ENCODE results near the gene NPIPA7.
"Not testable (repeated sequence)": the region's sequence is repeated elsewhere in the genome, so short reads cannot be mapped to it uniquely, and the experiment has no call there.

Gene NPIPA7

GRCh38 chr16:16378840-16379239 is at the start of gene NPIPA7:
NPIPA7 (plus strand) TSS chr16:16379140; CDS start chr16:16379245, 105 bp downstream.
- DNase-seq (ENCODE audit: low read depth): not testable (repeated sequence)

- not testable (repeated sequence) for DNase-seq (ENCODE audit: low read depth)
Observed at GRCh38 chr16:16331466-16331865, 47.5 kb upstream of the NPIPA7 start.

- not testable (repeated sequence) for DNase-seq (ENCODE audit: low read depth)
Observed at GRCh38 chr16:16357556-16357955, 21.4 kb upstream of the NPIPA7 start.

- not testable (repeated sequence) for DNase-seq (ENCODE audit: low read depth)
Observed at GRCh38 chr16:16358539-16359240, 20.2 kb upstream of the NPIPA7 start.

GRCh38 chr16:16363595-16363994 is 15.3 kb upstream of the NPIPA7 start:
- not testable (repeated sequence) for DNase-seq (ENCODE audit: low read depth)

DNA sequence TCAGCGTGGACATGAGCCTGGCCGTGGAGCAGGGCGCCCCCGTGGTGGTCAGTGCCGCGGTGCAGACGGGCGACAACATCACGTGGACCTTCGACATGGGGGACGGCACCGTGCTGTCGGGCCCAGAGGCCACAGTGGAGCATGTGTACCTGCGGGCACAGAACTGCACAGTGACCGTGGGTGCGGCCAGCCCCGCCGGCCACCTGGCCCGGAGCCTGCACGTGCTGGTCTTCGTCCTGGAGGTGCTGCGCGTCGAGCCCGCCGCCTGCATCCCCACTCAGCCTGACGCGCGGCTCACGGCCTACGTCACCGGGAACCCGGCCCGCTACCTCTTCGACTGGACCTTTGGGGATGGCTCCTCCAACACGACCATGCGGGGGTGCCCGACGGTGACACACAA is 14.8 kb upstream of the NPIPA7 start:
- DNase-seq (ENCODE audit: low read depth): not testable (repeated sequence)

- DNase-seq (ENCODE audit: low read depth): not testable (repeated sequence)
Observed at GRCh38 chr16:16364701-16365100, 14.2 kb upstream of the NPIPA7 start.

DNA sequence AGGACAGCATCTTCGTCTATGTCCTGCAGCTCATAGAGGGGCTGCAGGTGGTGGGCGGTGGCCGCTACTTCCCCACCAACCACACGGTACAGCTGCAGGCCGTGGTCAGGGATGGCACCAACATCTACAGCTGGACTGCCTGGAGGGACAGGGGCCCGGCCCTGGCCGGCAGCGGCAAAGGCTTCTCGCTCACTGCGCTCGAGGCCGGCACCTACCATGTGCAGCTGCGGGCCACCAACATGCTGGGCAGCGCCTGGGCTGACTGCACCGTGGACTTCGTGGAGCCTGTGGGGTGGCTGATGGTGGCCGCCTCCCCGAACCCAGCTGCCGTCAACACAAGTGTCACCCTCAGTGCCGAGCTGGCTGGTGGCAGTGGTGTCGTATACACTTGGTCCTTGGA is 13.6 kb upstream of the NPIPA7 start:
- DNase-seq (ENCODE audit: low read depth): not testable (repeated sequence)

- DNase-seq (ENCODE audit: low read depth): not testable (repeated sequence)
Observed at GRCh38 chr16:16365851-16366250, 13.1 kb upstream of the NPIPA7 start.

DNA sequence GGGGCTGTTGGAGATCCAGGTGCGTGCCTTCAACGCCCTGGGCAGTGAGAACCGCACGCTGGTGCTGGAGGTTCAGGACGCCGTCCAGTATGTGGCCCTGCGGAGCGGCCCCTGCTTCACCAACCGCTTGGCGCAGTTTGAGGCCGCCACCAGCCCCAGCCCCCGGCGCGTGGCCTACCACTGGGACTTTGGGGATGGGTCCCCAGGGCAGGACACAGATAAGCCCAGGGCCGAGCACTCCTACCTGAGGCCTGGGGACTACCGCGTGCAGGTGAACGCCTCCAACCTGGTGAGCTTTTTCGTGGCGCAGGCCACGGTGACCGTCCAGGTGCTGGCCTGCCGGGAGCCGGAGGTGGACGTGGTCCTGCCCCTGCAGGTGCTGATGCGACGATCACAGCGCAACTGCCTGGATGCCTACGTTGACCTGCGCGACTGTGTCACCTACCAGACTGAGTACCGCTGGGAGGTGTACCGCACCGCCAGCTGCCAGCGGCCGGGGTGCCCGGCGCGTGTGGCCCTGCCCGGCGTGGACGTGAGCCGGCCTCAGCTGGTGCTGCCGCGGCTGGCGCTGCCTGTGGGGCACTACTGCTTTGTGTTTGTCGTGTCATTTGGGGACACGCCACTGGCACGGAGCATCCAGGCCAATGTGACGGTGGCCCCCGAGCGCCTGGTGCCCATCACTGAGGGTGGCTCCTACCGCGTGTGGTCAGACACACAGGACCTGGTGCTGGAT is 12.2 kb upstream of the NPIPA7 start:
- DNase-seq (ENCODE audit: low read depth): not testable (repeated sequence)

DNA sequence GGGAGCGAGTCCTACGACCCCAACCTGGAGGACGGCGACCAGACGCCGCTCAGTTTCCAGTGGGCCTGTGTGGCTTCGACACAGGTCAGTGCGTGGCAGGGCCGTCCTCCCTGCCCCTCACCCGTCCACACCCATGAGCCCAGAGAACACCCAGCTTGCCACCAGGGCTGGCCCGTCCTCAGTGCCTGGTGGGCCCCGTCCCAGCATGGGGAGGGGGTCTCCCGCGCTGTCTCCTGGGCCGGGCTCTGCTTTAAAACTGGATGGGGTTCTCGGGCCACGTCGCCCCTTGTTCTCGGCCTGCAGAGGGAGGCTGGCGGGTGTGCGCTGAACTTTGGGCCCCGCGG is 11.7 kb upstream of the NPIPA7 start:
- DNase-seq (ENCODE audit: low read depth): not testable (repeated sequence)

DNA sequence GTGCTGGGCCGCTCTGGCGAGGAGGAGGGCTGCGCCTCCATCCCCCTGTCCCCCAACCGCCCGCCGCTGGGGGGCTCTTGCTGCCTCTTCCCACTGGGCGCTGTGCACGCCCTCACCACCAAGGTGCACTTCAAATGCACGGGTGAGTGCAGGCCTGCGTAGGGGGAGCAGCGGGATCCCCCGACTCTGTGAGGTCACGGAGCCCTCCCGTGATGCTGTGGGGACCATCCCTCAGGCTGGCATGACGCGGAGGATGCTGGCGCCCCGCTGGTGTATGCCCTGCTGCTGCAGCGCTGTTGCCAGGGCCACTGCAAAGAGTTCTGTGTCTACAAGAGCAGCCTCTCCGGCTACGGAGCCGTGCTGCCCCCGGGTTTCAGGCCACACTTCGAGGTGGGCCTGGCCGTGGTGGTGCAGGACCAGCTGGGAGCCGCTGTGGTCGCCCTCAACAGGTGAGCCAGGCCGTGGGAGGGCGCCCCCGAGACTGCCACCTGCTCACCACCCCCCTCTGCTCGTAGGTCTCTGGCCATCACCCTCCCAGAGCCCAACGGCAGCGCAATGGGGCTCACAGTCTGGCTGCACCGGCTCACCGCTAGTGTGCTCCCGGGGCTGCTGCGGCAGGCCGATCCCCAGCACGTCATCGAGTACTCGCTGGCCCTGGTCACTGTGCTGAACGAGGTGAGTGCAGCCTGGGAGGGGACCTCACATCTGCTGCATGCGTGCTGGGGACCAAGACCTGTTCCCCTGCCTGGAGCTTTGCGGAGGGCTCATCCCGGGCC is 9.7 kb upstream of the NPIPA7 start:
- not testable (repeated sequence) for DNase-seq (ENCODE audit: low read depth)

DNA sequence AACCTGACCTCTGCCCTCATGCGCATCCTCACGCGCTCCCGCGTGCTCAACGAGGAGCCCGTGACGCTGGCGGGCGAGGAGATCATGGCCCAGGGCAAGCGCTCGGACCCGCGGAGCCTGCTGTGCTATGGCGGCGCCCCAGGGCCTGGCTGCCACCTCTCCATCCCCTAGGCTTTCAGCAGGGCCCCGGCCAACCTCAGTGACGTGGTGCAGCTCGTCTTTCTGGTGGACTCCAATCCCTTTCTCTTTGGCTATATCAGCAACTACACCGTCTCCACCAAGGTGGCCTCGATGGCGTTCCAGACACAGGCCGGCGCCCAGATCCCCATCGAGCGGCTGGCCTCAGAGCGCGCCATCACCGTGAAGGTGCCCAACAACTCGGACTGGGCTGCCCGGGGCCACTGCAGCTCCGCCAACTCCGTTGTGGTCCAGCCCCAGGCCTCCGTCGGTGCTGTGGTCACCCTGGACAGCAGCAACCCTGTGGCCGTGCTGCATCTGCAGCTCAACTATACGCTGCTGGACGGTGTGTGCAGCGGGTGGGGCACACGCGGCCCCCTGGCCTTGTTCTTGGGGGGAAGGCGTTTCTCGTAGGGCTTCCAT is 7.7 kb upstream of the NPIPA7 start:
- DNase-seq (ENCODE audit: low read depth): not testable (repeated sequence)

DNA sequence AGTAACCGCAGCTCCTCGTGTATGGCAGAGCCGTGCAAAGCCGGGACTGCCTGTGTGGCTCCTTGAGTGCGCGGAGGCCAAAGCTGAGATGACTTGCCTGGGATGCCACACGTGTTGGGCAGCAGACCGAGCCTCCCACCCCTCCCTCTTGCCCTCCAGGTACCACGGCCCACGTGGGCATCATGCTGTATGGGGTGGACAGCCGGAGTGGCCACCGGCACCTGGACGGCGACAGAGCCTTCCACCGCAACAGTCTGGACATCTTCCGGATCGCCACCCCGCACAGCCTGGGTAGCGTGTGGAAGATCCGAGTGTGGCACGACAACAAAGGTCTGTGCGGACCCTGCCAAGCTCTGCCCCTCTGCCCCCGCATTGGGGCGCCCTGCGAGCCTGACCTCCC is 4.7 kb upstream of the NPIPA7 start:
- not testable (repeated sequence) for DNase-seq (ENCODE audit: low read depth)

DNA sequence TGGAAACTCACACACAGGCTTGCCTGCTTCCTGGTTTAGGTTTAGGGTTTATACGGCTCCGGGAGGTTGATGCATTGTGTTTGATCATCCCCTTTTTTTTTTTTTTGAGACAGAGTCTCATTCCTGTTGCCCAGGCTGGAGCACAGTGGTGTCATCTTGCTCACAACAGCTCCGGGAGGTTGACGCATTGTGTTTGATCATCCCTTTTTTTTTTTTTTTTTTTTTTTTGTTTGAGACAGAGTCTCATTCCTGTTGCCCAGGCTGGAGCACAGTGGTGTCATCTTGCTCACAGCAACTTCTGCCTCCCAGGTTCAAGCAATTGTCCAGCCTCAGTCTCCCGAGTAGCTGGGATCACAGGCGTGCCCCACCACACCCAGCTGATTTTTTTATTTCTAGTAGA is 20.7 kb downstream of the NPIPA7 start:
- not testable (repeated sequence) for DNase-seq (ENCODE audit: low read depth)

- not testable (repeated sequence) for DNase-seq (ENCODE audit: low read depth)
Observed at GRCh38 chr16:16402333-16402732, 23.4 kb downstream of the NPIPA7 start.

- DNase-seq (ENCODE audit: low read depth): not testable (repeated sequence)
Observed at GRCh38 chr16:16404283-16404682, 25.3 kb downstream of the NPIPA7 start.

DNA sequence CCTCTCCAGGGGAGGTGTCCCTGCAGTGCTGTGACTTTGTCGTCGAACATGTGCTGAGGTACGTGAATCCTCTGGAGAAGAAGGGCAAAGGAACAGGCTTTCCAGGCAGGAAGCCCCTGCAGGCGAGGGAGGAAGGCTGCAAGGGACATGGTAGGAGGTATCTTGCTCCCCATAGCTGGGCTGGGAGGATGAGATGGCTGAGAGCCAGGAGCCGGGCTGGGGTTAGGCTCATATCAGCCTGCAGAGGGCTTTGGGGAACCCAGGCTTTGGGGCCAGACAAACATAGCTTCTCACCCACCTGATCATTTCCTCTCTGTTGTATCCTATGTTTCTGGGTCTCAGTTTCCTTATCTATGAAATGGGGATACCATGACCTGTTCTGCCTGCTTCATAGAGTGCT is 26.5 kb downstream of the NPIPA7 start:
- not testable (repeated sequence) for DNase-seq (ENCODE audit: low read depth)

DNA sequence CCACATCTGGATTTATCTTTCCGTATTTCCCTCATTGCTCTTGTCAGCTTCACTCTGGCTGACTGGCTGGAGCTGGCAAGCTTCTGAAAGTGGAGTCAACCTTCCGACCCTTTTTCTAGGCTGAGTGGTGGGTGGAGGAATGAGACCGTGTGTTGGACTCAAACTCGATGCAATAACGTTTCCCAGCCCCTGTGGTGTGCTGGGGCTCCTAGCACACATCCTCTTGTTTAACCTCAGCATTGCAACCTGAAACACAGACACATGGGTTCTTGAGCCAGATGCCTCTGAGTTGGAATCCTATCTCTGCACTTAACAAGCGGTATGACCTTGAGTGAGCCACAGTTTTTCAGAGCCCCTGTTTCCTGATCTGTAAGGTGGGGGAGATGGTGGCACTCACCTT is 29.5 kb downstream of the NPIPA7 start:
- DNase-seq (ENCODE audit: low read depth): not testable (repeated sequence)

GRCh38 chr16:16413773-16414172 is 34.8 kb downstream of the NPIPA7 start:
- not testable (repeated sequence) for DNase-seq (ENCODE audit: low read depth)

GRCh38 chr16:16417071-16417470 is 38.1 kb downstream of the NPIPA7 start:
- not testable (repeated sequence) for DNase-seq (ENCODE audit: low read depth)

DNA sequence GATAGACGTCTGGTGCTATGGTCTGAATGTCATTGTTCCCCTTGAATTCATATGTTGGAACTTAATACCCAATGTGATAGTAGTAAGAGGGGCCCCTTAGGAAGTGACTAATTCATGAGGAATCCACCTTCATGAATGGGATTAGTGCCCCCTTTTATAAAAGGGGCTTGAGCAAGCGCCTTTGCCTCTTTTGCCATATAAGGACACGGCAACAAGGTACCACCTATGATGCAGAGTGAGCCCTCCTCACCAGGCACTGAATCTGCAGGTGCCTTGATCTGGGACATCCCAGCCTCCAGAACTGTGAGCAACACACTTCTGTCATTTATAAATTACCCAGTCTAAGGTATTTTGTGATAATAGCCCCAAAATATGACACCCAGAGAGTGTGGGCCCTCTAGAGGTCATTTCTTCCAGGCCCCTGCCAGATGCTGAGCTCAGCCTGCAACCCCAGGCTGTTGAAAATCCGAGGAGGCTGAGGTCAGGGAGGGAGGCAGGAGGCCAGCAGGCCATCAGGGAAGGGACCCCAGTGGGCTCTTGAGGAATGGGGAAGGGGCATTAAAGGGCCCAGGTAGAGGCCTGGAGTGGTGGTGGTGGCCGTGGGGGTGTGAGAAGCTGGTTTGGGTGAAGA is 39.1 kb downstream of the NPIPA7 start:
- not testable (repeated sequence) for DNase-seq (ENCODE audit: low read depth)

All from stimulated activated CD8-positive, alpha-beta memory T cell treated with anti-CD3 and anti-CD28 coated beads, Interleukin-12 subunit alpha, Interleukin-12 subunit beta, amount 100 ng/mL, for 1 hour (primary cell).